NCI-H524 treated with DMSO at 0.1 percent for 48 hours (cell line): ENCODE results near the gene ZNF341.
A peak's percentile ranks its signal among the peaks of the same experiment; 100 is the strongest.

Experiments
- DNase-seq: peaks from one replicate; lab custom pipeline; 2025; lab: John Stamatoyannopoulos, UW

Gene ZNF341

GRCh38 chr20:33825340-33826269 lies 93.8 kb downstream of the ZNF341 start:
- DNase-seq: no peak

- no peak for DNase-seq
Measured at GRCh38 chr20:33826270-33826897, 94.6 kb downstream of the ZNF341 start.

GRCh38 chr20:33827109-33827508 lies 95.3 kb downstream of the ZNF341 start:
- no peak for DNase-seq

GRCh38 chr20:33827634-33828325 lies 96.0 kb downstream of the ZNF341 start:
- no peak for DNase-seq

GRCh38 chr20:33828326-33828844 lies 96.6 kb downstream of the ZNF341 start:
- DNase-seq: no peak

- DNase-seq: no peak
Measured at GRCh38 chr20:33828967-33829560, 97.3 kb downstream of the ZNF341 start.

- DNase-seq: no peak
Measured at GRCh38 chr20:33829636-33830035, 97.8 kb downstream of the ZNF341 start.

GRCh38 chr20:33830371-33830770 lies 98.6 kb downstream of the ZNF341 start:
- DNase-seq: peak; percentile 18

- no peak for DNase-seq
Measured at GRCh38 chr20:33832103-33832804, 100.5 kb downstream of the ZNF341 start.

- DNase-seq: no peak
Measured at GRCh38 chr20:33833333-33833732, 101.5 kb downstream of the ZNF341 start.

GRCh38 chr20:33835615-33836172 lies 103.9 kb downstream of the ZNF341 start:
- no peak for DNase-seq

GRCh38 chr20:33836277-33836676 lies 104.5 kb downstream of the ZNF341 start:
- DNase-seq: peak; percentile 60

- DNase-seq: no peak
Measured at GRCh38 chr20:33837096-33837830, 105.5 kb downstream of the ZNF341 start.

GRCh38 chr20:33838035-33838864 lies 106.5 kb downstream of the ZNF341 start:
- no peak for DNase-seq

GRCh38 chr20:33839591-33839990 lies 107.8 kb downstream of the ZNF341 start:
- no peak for DNase-seq

GRCh38 chr20:33840160-33840559 lies 108.4 kb downstream of the ZNF341 start:
- DNase-seq: no peak

GRCh38 chr20:33840759-33841435 lies 109.1 kb downstream of the ZNF341 start:
- no peak for DNase-seq

GRCh38 chr20:33841436-33841799 lies 109.6 kb downstream of the ZNF341 start:
- no peak for DNase-seq
